Inferior parietal cortex (tissue), 1 donor: Measurements from ENCODE around the gene GALNT3.

Experiments used
- DNase-seq: peaks from one replicate; pipeline ENCODE4 v3.0.0-alpha.2; 2016; ENCODE audit errors: extremely low spot score

The GALNT3 gene

DNA sequence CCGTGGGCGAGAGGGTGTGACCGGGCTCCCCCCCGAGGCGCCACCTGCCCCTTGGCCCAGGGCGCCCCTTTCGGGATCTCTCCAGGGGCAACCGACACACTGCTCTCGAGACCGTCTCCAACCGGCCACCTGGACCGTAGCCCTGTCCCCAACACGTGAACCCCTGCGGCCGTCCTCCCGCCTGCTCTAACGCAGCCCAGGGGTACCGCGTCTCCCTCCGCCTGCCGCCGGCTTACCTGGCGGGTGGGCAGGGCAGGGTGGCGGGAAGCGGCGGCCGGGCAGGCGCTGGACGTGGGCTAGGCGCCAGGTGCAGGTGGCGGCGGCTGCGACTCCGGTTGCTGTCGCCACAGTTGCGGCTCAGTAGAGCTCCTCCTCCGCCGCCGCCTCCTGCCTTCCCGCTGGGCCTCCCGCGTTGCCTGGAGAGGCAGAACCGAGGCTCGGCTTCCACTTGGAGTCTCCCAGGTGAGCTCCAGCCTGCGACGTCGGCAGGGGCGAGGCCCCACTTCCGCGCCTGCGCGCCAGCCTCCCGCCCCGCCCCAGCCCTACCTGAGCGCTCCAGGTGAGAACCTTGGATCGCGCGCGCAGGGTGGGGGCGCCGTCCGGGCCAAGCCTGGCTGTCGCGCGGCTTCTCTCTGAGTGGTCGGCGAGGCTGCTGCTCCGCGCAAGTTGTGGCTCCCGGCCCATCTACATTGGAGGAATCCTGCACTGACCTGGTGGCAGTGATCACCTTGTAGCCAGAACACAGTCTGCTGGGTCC is at the start of gene GALNT3:
TSS of gene GALNT3 (minus strand) at position 469 of the 757 bp plus-strand sequence. CDS start 23,547 bp downstream, outside the sequence.
- DNase-seq, result no peak

- no peak for DNase-seq
Observed at GRCh38 chr2:165843351-165843750, 49.3 kb upstream of the GALNT3 start.

- no peak for DNase-seq
Observed at GRCh38 chr2:165840333-165840958, 46.4 kb upstream of the GALNT3 start.

GRCh38 chr2:165839610-165840009 is 45.6 kb upstream of the GALNT3 start:
- no peak for DNase-seq

DNA sequence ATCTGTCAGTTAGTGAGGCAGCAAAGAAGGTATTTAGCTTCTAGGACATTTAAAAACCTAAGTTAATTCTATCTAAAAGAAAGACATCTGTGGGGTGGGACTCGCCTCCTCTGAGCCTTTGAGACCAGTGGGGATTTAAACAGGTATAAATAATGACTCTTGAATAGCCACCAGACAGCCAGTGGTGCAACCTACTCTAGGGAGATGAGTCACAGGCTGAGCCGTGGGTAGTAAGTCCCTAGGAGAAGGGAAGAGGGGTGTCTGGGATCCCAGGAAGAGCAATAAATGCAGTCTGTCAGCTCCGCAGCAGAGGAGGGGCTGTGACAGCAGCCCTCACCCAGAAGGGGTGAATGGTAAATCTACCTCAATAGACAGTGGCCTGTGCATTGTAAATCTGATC is 43.1 kb upstream of the GALNT3 start:
- DNase-seq, result peak; percentile 20

- no peak for DNase-seq
Observed at GRCh38 chr2:165835363-165835762, 41.3 kb upstream of the GALNT3 start.

GRCh38 chr2:165833156-165833555 is 39.1 kb upstream of the GALNT3 start:
- no peak for DNase-seq

GRCh38 chr2:165827921-165828276 is 33.9 kb upstream of the GALNT3 start:
- DNase-seq, result no peak

DNA sequence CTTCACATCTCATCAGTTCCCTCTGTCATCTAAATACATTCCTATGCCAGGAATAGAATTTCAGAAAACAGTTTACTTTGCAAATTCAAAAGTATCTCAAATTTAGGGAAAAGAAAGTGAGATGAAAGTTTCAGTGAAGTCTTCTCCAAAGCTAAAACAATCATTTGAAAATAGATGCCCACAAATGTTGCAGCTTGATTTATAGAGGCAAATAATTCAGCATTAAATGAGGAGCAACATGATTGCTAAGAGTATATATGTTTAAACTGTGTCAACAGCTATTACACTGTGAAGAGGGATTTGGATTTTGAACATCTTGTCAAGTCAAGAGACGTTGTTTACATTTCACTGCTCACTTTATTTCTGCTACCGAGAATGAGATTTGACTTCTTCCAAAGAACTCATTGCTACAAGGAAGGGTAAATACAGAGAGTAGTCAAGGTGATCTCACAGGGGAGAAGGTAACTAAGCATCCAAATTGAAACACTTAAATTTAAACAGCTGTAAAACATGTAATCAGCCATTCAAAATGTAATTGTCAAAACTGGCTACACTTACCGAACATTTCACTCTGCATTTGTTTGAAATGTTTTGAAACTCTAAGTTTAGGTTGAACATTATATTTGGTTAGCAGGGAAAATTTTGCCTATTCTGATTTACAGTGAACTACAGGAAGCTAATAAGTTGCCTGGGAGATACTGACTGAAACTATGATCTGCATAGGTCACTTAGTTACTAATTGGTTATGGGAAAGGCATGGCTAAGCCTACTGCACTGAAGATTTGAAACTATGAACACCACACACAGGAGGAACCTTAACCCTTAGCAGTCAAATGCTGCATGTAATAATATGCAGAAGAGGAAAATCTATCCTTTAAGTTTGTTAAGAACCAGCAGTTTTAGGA is 33.2 kb upstream of the GALNT3 start:
- DNase-seq, result no peak

DNA sequence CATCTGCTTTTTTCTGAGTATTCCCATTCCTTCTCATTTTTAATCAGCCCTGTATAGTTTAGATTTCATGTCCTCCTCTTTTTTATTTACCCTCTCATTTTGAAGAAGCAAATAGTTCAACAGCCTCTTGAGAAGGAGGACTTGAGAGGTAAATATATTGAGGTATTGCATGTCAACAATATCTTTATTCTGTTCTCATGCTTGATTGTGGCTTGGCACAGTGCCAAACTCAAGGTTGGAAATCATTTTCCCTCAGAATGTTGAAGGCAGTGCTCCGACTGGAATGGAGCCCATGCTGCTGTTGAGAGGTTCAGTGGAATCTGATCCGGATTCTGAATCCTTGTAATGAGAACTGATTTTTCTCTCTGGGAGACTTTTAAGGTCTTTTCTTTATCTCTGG is 31.0 kb upstream of the GALNT3 start:
- DNase-seq, result no peak

DNA sequence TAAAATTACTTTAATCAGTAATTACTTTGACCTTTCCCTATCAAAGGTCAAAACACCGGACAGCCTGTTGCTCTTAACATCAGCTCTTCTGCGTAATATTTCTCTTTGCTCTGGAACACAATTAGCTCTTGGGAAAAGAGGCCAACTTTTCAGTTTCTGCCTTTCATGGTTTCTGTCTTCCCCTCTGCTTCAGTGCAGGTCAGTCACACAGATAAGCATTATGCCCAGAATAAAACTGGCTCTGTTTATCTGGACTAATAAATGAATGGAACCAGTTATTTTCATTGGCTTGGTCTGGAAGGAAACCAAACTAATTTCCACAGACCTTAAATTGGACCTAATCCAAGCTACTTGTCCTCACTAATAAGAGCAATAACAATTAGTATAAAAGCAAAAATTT is 26.2 kb upstream of the GALNT3 start:
- DNase-seq, result no peak

GRCh38 chr2:165818920-165819319 is 24.9 kb upstream of the GALNT3 start:
- DNase-seq, result no peak

- no peak for DNase-seq
Observed at GRCh38 chr2:165815299-165816141, 21.5 kb upstream of the GALNT3 start.

GRCh38 chr2:165814473-165814872 is 20.4 kb upstream of the GALNT3 start:
- DNase-seq, result no peak

GRCh38 chr2:165811592-165812370 is 17.7 kb upstream of the GALNT3 start:
- no peak for DNase-seq

DNA sequence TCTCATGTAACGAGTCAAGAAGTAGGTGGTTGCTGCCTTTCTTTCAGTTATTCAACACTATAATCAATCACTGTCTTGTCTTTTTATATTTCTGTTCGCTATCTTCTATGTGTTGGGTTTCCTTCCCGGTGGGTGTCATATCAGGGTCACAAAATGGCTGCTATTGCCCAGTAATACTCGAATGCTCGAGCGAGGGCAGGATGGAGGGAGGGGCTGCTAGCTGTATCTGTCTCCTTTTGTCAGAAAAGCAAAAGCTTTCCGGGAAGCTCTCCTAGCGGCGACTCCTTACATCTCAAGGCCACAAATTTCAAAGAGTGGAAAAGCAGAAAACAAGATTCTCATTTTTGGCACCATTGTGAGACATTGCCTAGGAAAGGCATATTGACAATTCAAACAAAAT is 16.4 kb upstream of the GALNT3 start:
- DNase-seq, result no peak

- no peak for DNase-seq
Observed at GRCh38 chr2:165804719-165805118, 10.7 kb upstream of the GALNT3 start.

GRCh38 chr2:165803123-165803760 is 9.2 kb upstream of the GALNT3 start:
- no peak for DNase-seq

DNA sequence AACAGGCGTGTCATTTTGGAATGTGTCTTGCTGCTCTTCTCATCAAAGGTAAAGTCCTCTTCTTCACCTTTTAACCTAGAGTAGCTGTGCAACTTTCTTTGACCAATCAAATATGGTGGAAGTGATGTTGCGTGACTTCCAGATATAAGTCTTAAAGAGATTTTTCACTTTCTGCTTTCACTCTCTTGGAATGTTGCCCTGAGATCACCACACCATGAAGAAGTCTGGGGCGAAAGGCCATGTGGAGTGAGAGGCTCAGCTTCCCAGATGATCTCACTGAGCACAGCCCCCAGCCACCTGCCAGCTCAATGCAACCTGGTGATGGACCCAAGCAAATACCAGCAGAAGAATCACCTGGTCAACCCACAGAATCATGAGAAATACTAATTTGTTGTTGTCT is 7.1 kb upstream of the GALNT3 start:
- no peak for DNase-seq

GRCh38 chr2:165796819-165797530 is 2.9 kb upstream of the GALNT3 start:
- no peak for DNase-seq
